ENCODE results near the gene VASH2.

VASH2 gene

DNA sequence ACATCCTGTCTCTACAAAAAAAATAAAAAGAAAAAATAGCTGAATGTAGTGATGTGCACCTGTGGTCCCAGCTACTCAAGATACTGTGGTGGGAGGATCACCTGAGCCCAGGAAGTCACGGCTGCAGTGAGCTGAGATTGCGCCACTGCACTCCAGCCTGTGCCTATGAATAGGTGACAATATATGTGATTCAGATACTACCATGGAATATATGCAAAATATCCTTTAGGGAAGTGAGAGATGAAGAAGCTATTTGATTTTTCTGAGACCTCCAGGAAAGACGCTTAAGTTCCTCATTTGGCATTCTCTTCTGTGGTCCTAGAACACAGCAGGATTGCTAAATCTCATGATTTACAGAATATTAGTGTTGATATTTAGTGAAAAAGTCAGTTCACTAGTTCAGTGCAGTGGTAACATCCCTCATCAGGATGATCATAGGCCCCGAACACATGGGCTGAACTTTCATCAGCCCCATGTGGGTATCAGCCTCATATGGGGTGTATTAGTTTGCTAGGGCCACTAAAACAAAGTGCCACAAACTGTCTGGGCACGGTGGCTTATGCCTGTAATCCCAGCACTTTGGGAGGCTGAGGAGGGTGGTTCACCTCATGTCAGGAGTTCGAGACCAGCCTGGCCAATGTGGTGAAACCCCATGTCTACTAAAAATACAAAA is 6.0 kb upstream of the VASH2 start:
- Histone ChIP-seq H3K36me3 (ENCODE audit: control insufficient read depth in 2 of 2, insufficient read depth in 2 of 2, low read length in 2 of 2) (no peaks in the 10 kb centered on the region), H3K27me3 (ENCODE audit: control insufficient read depth in 2 of 2, insufficient read depth in 2 of 2, low read length in 2 of 2) (peaks cover 0 to 4% of the 10 kb centered on the region in 2 donors), H3K9ac (ENCODE audit: low read depth in 1 of 2, low read length in 2 of 2) (no peak overlapping the region), H3K27ac (ENCODE audit: low read depth in 2 of 2, low read length in 2 of 2) (no peak overlapping the region), H3K4me3 (ENCODE audit: low read length in 2 of 2) (no peak overlapping the region), H3K4me1 (ENCODE audit: control insufficient read depth in 2 of 2, insufficient read depth in 2 of 2, low read length in 2 of 2) (no peaks in the 10 kb centered on the region), H3K9me3 (ENCODE audit: control insufficient read depth in 2 of 2, low read length in 2 of 2) (no peaks in the 10 kb centered on the region)

DNA sequence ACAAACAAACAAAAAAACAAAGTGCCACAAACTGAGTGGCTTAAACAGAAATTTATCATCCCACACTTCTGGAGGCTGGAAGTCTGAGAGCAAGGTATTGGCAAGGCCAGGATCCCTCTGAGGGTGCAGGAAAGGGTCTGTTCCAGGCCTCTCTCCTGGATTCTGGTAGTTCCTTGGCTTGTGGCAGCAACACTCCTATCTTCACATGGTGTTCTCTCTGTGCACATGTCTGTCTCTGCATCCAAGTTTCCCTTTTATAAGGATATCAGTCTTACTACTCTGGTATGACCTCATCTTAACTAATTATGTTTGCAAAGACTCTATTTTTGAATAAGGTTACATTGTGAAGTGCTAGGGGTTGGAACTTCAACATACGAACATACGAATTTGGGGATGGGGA is 5.3 kb upstream of the VASH2 start:
- peaks cover 0 to 10% of the 10 kb centered on the region in 2 donors for H3K27me3 ChIP-seq (ENCODE audit: control insufficient read depth in 2 of 2, insufficient read depth in 2 of 2, low read length in 2 of 2)
- H3K4me3 ChIP-seq (ENCODE audit: low read length in 2 of 2) = no peak overlapping the region
- no peaks in the 10 kb centered on the region for H3K9me3 ChIP-seq (ENCODE audit: control insufficient read depth in 2 of 2, low read length in 2 of 2)
- H3K4me1 ChIP-seq (ENCODE audit: control insufficient read depth in 2 of 2, insufficient read depth in 2 of 2, low read length in 2 of 2) = peaks cover 0 to 2% of the 10 kb centered on the region in 2 donors
- no peaks in the 10 kb centered on the region for H3K36me3 ChIP-seq (ENCODE audit: control insufficient read depth in 2 of 2, insufficient read depth in 2 of 2, low read length in 2 of 2)
- H3K9ac ChIP-seq (ENCODE audit: low read depth in 1 of 2, low read length in 2 of 2) = no peak overlapping the region
- no peak overlapping the region for H3K27ac ChIP-seq (ENCODE audit: low read depth in 2 of 2, low read length in 2 of 2)

- no peak overlapping the region for H3K4me3 ChIP-seq (ENCODE audit: low read length in 2 of 2)
- no peaks in the 10 kb centered on the region for H3K36me3 ChIP-seq (ENCODE audit: control insufficient read depth in 2 of 2, insufficient read depth in 2 of 2, low read length in 2 of 2)
- peaks cover 0 to 12% of the 10 kb centered on the region in 2 donors for H3K27me3 ChIP-seq (ENCODE audit: control insufficient read depth in 2 of 2, insufficient read depth in 2 of 2, low read length in 2 of 2)
- peaks cover under 1 to 2% of the 10 kb centered on the region in 2 donors for H3K4me1 ChIP-seq (ENCODE audit: control insufficient read depth in 2 of 2, insufficient read depth in 2 of 2, low read length in 2 of 2)
- H3K9ac ChIP-seq (ENCODE audit: low read depth in 1 of 2, low read length in 2 of 2) = no peak overlapping the region
- no peak overlapping the region for H3K27ac ChIP-seq (ENCODE audit: low read depth in 2 of 2, low read length in 2 of 2)
- H3K9me3 ChIP-seq (ENCODE audit: control insufficient read depth in 2 of 2, low read length in 2 of 2) = no peaks in the 10 kb centered on the region
Measured at GRCh38 chr1:212945463-212946160, 4.7 kb upstream of the VASH2 start.

GRCh38 chr1:212946872-212947271 is 3.5 kb upstream of the VASH2 start:
- Histone ChIP-seq H3K27me3 (ENCODE audit: control insufficient read depth in 2 of 2, insufficient read depth in 2 of 2, low read length in 2 of 2) (peaks cover 5 to 20% of the 10 kb centered on the region in 2 donors), H3K9ac (ENCODE audit: low read depth in 1 of 2, low read length in 2 of 2) (no peak overlapping the region), H3K4me3 (ENCODE audit: low read length in 2 of 2) (no peak overlapping the region), H3K4me1 (ENCODE audit: control insufficient read depth in 2 of 2, insufficient read depth in 2 of 2, low read length in 2 of 2) (peaks cover 8% of the 10 kb centered on the region in 2 donors), H3K36me3 (ENCODE audit: control insufficient read depth in 2 of 2, insufficient read depth in 2 of 2, low read length in 2 of 2) (no peaks in the 10 kb centered on the region), H3K9me3 (ENCODE audit: control insufficient read depth in 2 of 2, low read length in 2 of 2) (no peaks in the 10 kb centered on the region), H3K27ac (ENCODE audit: low read depth in 2 of 2, low read length in 2 of 2) (no peak overlapping the region)

DNA sequence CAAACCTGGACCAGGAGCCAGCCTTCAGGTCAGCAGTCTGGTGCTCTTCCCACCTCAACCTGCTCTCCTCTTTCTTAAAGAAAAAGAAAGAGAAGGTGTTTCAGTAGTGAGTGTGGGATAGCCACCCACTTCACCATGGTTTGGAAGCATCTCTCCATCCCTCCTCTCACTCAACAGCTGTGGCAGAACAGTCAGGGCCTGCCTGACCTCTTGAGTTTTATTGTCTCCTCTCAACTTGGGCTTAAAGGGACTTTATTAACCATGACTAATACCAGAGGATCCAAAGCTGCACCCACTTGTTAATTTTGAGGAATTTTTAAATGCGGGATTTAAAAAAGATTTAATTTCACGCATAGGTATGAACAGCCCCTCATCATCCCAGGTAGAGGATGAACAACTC is 570 bp upstream of the VASH2 start:
- peak overlapping the region in 1 of 2 donors; percentile 70 for H3K4me3 ChIP-seq (ENCODE audit: low read length in 2 of 2)
- no peak overlapping the region for H3K27ac ChIP-seq (ENCODE audit: low read depth in 2 of 2, low read length in 2 of 2)
- H3K27me3 ChIP-seq (ENCODE audit: control insufficient read depth in 2 of 2, insufficient read depth in 2 of 2, low read length in 2 of 2) = peaks cover 7 to 22% of the 10 kb centered on the region in 2 donors
- H3K9me3 ChIP-seq (ENCODE audit: control insufficient read depth in 2 of 2, low read length in 2 of 2) = no peaks in the 10 kb centered on the region
- no peak overlapping the region for H3K9ac ChIP-seq (ENCODE audit: low read depth in 1 of 2, low read length in 2 of 2)
- H3K4me1 ChIP-seq (ENCODE audit: control insufficient read depth in 2 of 2, insufficient read depth in 2 of 2, low read length in 2 of 2) = peaks cover 8% of the 10 kb centered on the region in 2 donors
- no peaks in the 10 kb centered on the region for H3K36me3 ChIP-seq (ENCODE audit: control insufficient read depth in 2 of 2, insufficient read depth in 2 of 2, low read length in 2 of 2)

- no peaks in the 10 kb centered on the region for H3K9me3 ChIP-seq (ENCODE audit: control insufficient read depth in 2 of 2, low read length in 2 of 2)
- peak overlapping the region; percentile 51 to 70 for H3K4me3 ChIP-seq (ENCODE audit: low read length in 2 of 2)
- H3K4me1 ChIP-seq (ENCODE audit: control insufficient read depth in 2 of 2, insufficient read depth in 2 of 2, low read length in 2 of 2) = peaks cover 8% of the 10 kb centered on the region in 2 donors
- H3K9ac ChIP-seq (ENCODE audit: low read depth in 1 of 2, low read length in 2 of 2) = peak overlapping the region in 1 of 2 donors; percentile 45
- H3K36me3 ChIP-seq (ENCODE audit: control insufficient read depth in 2 of 2, insufficient read depth in 2 of 2, low read length in 2 of 2) = no peaks in the 10 kb centered on the region
- H3K27ac ChIP-seq (ENCODE audit: low read depth in 2 of 2, low read length in 2 of 2) = no peak overlapping the region
- peaks cover 7 to 24% of the 10 kb centered on the region in 2 donors for H3K27me3 ChIP-seq (ENCODE audit: control insufficient read depth in 2 of 2, insufficient read depth in 2 of 2, low read length in 2 of 2)
Measured at GRCh38 chr1:212951126-212951946, 995 bp downstream of the VASH2 start.

DNA sequence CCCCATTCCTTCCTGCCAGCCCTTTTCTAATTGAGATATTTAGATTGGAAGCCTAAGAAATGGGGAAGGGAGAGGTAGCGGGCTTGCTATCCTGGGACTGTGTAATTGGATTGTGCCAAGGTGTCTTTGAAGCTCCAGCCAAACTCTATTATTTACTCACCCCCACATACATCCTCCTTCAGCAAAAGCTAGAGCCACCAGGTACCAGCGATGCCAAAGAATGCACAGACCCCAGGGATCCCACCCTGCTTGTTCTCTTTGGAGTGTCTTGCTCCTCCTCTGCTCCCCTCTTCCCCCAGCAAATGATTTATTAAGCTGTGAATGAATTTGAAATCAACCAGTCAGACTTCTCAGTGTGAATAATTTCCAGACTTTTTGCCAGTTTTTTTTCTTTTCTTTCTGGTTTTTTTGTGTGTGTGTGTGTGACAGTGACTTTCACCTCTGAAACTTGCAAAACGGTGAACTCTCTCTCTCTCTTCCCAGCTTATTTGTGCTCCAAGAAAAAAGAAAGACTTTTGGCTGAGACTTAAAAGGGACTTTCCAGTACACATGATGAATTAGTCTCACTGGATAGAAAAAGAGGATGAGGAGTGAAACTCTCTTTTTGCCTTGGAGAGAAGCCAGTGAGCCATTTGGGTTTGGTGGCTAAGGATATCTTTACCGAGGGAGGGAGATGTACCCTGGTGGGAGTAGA is 1.8 kb downstream of the VASH2 start:
- peak overlapping the region in 1 of 2 donors; percentile 27 for H3K4me3 ChIP-seq (ENCODE audit: low read length in 2 of 2)

GRCh38 chr1:212952641-212952976 is 2.3 kb downstream of the VASH2 start:
- H3K27me3 ChIP-seq (ENCODE audit: control insufficient read depth in 2 of 2, insufficient read depth in 2 of 2, low read length in 2 of 2) = peaks cover 7 to 24% of the 10 kb centered on the region in 2 donors
- no peak overlapping the region for H3K9ac ChIP-seq (ENCODE audit: low read depth in 1 of 2, low read length in 2 of 2)
- H3K36me3 ChIP-seq (ENCODE audit: control insufficient read depth in 2 of 2, insufficient read depth in 2 of 2, low read length in 2 of 2) = no peaks in the 10 kb centered on the region
- H3K27ac ChIP-seq (ENCODE audit: low read depth in 2 of 2, low read length in 2 of 2) = no peak overlapping the region
- no peaks in the 10 kb centered on the region for H3K9me3 ChIP-seq (ENCODE audit: control insufficient read depth in 2 of 2, low read length in 2 of 2)
- H3K4me1 ChIP-seq (ENCODE audit: control insufficient read depth in 2 of 2, insufficient read depth in 2 of 2, low read length in 2 of 2) = peaks cover 8% of the 10 kb centered on the region in 2 donors
- H3K4me3 ChIP-seq (ENCODE audit: low read length in 2 of 2) = no peak overlapping the region

More for the DNA sequence above, 1.8 kb downstream of the VASH2 start:
- no peaks in the 10 kb centered on the region for H3K36me3 ChIP-seq (ENCODE audit: control insufficient read depth in 2 of 2, insufficient read depth in 2 of 2, low read length in 2 of 2)
- no peak overlapping the region for H3K9ac ChIP-seq (ENCODE audit: low read depth in 1 of 2, low read length in 2 of 2)
- H3K27me3 ChIP-seq (ENCODE audit: control insufficient read depth in 2 of 2, insufficient read depth in 2 of 2, low read length in 2 of 2) = peaks cover 7 to 24% of the 10 kb centered on the region in 2 donors
- H3K4me1 ChIP-seq (ENCODE audit: control insufficient read depth in 2 of 2, insufficient read depth in 2 of 2, low read length in 2 of 2) = peaks cover 8% of the 10 kb centered on the region in 2 donors
- no peak overlapping the region for H3K27ac ChIP-seq (ENCODE audit: low read depth in 2 of 2, low read length in 2 of 2)
- no peaks in the 10 kb centered on the region for H3K9me3 ChIP-seq (ENCODE audit: control insufficient read depth in 2 of 2, low read length in 2 of 2)

- Histone ChIP-seq H3K27ac (ENCODE audit: low read depth in 2 of 2, low read length in 2 of 2) (no peak overlapping the region), H3K4me3 (ENCODE audit: low read length in 2 of 2) (no peak overlapping the region)
Measured at GRCh38 chr1:212953321-212953720, 3.0 kb downstream of the VASH2 start.

More at GRCh38 chr1:212953321-212953720, 3.0 kb downstream of the VASH2 start:
- Histone ChIP-seq H3K27me3 (ENCODE audit: control insufficient read depth in 2 of 2, insufficient read depth in 2 of 2, low read length in 2 of 2) (peaks cover 7 to 24% of the 10 kb centered on the region in 2 donors), H3K9me3 (ENCODE audit: control insufficient read depth in 2 of 2, low read length in 2 of 2) (no peaks in the 10 kb centered on the region), H3K9ac (ENCODE audit: low read depth in 1 of 2, low read length in 2 of 2) (no peak overlapping the region), H3K4me1 (ENCODE audit: control insufficient read depth in 2 of 2, insufficient read depth in 2 of 2, low read length in 2 of 2) (peaks cover 8% of the 10 kb centered on the region in 2 donors), H3K36me3 (ENCODE audit: control insufficient read depth in 2 of 2, insufficient read depth in 2 of 2, low read length in 2 of 2) (no peaks in the 10 kb centered on the region)

Data from mucosa of rectum (tissue), 2 donors.